CD1c-positive myeloid dendritic cell (primary cell): ENCODE data around the gene GLUD2.
"Not testable (repeated sequence)": the region's sequence is repeated elsewhere in the genome, so short reads cannot be mapped to it uniquely, and the experiment has no call there.

Experiments used
- DNase-seq: peaks from one replicate; pipeline ENCODE4 v3.0.0-alpha.2; 2016; ENCODE audit errors: extremely low spot score

The GLUD2 gene

GRCh38 chrX:121047441-121048419, at the start of gene GLUD2:
Gene GLUD2 (plus strand): TSS chrX:121047610. CDS start chrX:121047685, 75 bp downstream.
- not testable (repeated sequence) for DNase-seq

DNA sequence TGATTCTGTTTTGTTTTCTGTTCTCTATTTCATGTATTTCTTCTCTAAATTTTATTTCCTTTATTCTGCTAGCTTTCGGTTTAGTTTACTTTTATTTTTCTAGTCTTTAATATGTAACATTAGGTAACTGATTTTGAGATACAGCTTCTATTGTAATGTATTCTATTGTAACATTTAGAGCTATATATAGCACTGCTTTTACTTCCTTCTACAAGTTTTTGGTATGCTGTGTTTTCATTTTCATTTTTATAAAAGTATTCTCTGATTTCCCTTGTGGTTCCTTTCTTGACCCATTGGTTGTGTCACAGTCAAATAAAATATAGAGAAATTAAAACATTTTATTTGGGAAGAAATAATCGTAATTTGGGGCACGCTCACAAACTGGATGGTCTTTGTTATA, 48.0 kb upstream of the GLUD2 start:
- no peak for DNase-seq

- DNase-seq: no peak
These were observed 46.8 kb upstream of the GLUD2 start for GRCh38 chrX:121000589-121000988.

- DNase-seq: no peak
These were observed 38.5 kb upstream of the GLUD2 start for GRCh38 chrX:121008920-121009319.

DNA sequence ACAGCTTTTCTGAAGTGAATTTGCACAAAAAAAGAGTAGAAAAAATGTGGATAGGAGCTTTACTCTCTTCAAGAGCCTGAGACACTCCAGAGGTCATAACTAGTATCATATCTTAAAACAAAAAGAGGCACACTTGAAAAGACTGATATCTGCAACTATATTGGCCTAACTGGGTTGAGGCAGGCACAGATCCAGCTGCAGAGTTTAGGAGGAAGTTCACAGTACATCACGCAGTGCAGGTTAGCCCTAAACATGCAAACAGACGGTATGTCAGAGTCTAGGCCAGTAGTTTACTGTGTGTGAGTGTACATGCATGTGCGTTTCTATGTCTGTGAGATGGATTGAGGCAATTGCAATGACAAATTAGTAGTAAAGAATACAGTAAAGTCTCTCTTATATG, 37.6 kb upstream of the GLUD2 start:
- no peak for DNase-seq

GRCh38 chrX:121010218-121010617, 37.2 kb upstream of the GLUD2 start:
- no peak for DNase-seq

GRCh38 chrX:121011254-121011653, 36.2 kb upstream of the GLUD2 start:
- DNase-seq: no peak

DNA sequence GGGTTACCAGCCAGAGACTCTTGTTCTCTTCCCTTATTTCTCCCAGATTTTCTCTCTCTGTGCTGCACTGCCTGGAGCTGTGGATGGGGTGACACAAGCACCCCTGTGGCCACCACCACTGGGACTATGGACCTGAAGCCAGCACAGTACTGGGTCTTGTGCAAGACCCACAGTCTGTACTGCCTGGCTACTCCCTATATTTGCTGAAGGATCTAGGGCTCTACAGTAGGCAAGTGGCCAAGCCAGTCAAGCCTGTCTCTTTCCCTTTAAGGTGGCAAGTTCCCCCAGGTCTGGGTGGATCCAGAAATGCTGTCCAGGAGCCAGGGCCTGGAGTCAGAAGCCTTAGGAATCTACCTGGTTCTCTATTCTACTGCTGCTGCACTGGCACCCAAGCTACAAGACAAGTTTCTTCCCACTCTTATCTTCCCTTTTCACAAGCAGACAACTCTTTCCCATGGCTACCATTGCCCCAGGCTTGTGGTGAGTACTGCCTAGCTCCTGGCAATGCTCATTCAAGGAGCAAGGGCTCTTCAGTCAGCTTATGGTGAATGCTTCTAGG, 33.4 kb upstream of the GLUD2 start:
- no peak for DNase-seq

DNA sequence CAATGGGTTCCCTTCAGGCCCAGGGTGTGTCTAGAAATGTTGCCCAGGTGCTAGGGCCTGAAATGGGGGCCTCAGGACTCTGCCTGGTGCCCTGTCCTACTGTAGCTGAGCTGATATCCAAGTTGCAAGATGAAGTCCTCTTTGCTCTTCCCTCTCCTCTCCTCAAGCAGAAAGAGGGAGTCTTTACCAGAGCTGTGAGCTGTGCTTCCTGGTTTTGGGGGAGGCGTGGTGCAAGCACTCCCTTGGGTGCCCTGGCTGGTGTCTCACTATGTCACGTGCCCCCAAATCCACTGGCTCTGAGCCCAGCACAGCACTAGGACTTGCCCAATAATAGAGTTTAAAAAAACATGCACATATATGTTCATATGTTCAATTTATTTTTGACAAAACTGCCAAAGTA, 32.6 kb upstream of the GLUD2 start:
- DNase-seq: no peak

DNA sequence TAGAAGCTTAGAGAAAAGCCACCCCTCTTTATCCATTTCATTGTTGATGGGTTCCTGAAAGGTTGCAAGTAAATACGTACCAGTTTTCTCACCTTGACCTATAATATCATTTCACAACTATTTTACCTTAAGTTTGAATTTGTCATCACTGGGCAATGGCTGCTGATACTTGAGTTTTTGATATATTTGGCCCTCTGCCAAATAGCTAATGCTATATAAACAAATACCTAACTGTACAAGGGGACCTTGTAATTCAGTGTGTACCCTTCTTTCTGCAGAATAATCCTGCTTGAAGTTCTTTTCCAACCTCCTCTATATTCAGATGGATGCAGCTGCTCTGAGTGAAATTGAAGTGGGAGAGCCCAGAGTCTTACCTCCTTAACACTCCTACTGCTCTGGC, 19.0 kb upstream of the GLUD2 start:
- no peak for DNase-seq

- DNase-seq: no peak
These were observed 17.3 kb upstream of the GLUD2 start for GRCh38 chrX:121030083-121030482.

DNA sequence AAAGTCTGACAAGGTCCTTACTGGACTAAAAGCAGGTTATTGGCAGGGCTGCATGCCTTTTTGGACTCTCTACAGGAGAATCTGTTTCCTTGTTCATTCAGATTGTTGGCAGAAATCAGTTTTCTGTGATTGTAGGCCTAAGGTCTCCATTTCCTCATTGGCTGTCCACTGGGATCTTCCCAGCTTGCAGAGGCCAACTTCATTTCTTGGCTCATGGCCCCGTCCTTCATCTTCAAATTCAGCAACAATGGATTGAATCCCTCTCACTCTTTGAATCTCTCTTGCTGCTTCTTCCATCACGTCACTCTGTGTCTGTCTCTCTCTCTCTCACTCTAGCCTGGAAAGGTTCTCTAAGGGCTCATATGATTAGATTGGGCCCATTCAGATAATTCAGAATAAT, 14.9 kb upstream of the GLUD2 start:
- no peak for DNase-seq

DNA sequence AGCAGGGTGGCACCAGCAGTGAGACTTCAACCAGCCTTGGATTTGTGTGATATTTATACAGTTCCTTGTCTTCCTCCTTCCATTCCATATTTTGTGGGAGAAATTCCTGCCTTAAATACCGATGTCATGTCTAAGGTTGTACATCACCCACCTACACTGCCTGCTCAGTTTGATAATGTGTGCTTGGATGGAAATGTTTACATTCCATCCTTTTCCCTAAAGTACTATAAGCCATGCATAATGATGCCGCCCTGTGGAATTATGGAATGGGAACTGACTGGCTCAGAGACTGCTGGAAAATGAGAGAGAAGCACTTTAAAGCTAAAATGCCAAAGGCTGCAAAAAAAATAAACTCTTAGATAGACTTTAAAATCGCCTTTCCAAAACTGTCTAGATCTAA, 11.3 kb upstream of the GLUD2 start:
- no peak for DNase-seq

- no peak for DNase-seq
These were observed 10.5 kb upstream of the GLUD2 start for GRCh38 chrX:121036951-121037350.

DNA sequence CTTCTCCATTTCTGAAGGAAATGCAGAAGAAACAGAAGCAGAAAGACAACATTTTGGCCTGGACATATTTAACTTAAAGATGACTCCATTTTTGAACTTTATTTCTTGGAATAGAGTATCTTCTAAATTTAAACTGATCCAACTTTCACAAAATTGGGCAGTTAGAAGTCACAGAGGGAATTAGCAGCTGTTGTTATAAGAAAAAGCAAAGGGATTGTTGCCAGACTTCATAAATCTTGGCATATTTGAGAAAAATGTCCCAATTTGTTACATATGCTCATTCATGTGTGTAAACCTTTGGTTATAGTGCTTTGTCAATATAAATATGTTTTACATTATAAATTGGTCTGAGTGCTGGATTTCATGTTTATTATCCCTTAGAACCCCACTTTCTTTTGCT, 3.4 kb downstream of the GLUD2 start:
- DNase-seq: no peak

DNA sequence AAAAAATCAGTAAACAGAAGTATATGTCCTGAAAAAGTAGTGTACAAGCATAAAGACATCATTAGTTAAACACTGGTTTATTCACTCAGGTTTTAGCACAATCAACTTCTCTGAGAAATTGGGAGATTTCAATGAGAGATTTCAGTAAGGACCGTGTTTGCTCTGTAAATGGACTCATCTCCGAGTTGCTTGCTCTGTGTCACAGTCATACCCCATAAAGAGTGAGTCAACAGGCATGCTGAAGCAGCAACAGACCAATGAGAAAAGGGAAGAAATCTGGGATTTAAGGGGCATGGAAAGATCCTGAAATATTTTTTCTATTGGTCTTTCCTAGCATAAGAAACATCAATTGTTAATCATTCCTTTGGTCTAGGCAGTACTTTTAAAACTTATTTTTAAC, 4.7 kb downstream of the GLUD2 start:
- no peak for DNase-seq

DNA sequence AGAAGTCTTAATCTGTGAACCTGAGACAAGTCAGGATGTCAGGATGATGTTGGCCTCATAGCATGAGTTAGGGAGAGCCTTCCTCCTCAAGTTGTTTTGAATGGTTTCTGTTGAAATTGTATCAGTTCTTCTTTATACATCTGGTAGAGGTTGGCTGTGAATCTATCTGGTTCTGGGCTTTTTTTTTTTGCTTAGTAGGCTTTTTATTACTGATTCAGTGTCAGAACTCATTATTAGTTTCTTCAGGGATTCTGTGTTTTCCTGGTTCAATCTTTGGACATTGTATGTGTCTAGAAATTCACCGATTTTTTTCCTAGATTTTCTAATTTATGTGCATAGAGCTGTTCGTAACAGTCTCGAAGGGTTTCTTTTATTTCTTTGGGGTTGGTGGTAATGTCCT, 14.9 kb downstream of the GLUD2 start:
- no peak for DNase-seq

GRCh38 chrX:121064579-121064978, 17.2 kb downstream of the GLUD2 start:
- no peak for DNase-seq

DNA sequence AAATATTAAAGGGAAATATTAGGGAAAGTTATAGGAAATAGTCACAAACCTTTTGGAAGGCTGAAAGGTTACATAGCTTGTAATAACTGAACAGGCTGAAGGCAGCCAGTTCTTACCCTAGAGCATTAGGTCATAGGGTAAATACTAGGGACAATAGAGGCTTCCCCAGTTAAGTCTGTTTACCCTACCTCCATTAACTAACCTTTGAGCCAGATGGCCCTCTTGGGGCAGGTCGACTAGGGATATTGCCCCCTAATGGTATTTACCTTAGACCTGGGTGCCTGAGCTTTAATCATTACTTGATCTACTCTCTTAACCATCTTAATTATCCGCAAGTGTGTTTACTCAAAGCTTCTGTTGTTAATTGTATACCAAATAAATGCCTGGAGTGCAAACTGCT, 36.8 kb downstream of the GLUD2 start:
- not testable (repeated sequence) for DNase-seq

DNA sequence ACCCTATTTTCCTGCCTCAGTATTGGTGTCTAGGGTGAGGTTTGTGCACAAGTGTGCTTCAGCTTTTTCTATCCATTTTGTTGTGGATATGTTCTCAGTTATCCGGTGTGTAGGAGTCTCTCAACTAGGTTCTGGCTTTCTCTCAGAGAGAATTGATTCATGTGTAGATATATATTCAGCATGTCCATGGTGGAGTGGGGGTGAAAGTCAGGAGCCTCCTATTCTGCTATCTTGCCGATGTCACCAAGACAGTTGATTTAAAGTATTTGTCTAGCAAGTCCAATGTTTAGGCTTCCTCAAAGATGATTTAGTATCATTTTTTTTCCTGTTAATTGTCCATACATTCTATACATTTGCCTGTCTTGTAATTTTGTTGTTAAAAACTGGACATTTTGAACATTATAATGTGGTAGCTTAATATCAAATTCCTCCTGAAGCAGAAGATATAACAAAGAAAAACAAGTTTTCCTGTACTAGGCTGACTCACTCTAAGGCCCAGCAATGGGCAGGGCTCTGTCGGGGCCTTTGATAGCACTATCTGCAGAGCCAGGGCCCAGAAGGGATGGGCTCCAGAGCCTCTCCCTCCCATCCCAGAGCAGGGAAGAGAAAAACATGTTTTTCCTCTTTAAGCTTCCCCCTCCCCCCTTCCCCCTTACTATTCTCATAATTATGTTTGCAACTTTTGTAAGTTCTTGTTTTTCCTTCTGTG, 37.6 kb downstream of the GLUD2 start:
- no peak for DNase-seq

DNA sequence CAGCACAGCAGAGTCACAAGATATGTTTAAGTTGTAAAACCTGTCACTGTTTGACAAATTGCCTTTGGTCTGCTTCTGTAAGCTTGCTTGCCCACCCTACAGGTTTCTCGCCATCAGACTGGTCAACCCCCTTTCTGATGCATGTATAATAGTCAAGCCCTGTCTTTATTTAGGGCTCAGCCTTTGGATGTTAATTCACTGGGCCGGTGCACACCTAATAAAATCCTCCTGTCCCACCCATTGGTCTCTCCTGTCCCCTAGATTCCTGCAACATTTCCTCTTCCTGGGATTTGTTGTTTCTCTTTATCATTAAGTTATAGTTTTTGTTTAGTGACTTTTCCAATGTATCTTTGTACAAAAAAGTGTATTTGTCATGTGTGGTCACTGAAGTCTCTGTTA, 38.2 kb downstream of the GLUD2 start:
- DNase-seq: no peak

DNA sequence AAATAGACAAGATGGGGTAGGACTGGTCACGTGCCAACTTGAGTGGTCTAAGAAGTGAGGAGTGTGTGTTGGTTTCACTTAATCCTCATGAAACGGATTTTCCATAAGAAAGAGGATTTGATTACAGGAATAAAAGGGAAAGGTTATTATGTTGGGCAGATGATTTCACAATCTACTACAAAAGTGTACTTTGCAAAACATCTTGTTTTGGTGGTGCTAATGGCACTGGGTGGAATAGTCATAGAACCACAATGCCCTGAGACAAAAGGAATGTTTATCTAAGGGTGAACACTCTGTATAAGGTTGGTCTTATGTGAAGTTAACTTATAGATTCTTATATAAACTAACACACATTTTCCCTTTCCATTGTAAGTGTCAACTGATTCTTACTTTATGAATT, 45.6 kb downstream of the GLUD2 start:
- DNase-seq: no peak
